ENCODE data around the gene ASTE1. TPM values are rescaled to one million over a fixed set of nuclear protein-coding genes. Genes with fewer than 3 reads are reported as not detected.

ASTE1 gene
- total and polyA plus RNA-seq, 9 of the 15 experiments (the other 6 are each of a cell fraction or from before 2014, with no cell fraction given): 3.5 to 12.1 (median 6.9) TPM

- no peak for TF ChIP-seq ZNF140 (CRISPR knock-in tag; IDR thresholded peaks at IDR 0.05)
- TF ChIP-seq DDX20 (tag; IDR thresholded peaks at IDR 0.05; ENCODE audit: low read depth): no peak
- no peak for TF ChIP-seq ZNF644 (tag; IDR thresholded peaks at IDR 0.05; ENCODE audit: low read depth)
- TF ChIP-seq FUS (optimal IDR thresholded peaks at IDR 0.05; ENCODE audit: low read depth, low read length): no peak
- TF ChIP-seq RAD51 (IDR thresholded peaks at IDR 0.05; ENCODE audit: borderline replicate concordance, low read depth): no peak
- TF ChIP-seq HEY1 (CRISPR knock-in tag; IDR thresholded peaks at IDR 0.05; ENCODE audit: borderline replicate concordance): no peak
- no peak for TF ChIP-seq ZNF274 (IDR thresholded peaks at IDR 0.05; ENCODE audit: borderline replicate concordance, low read depth, low read length)
- no peak for TF ChIP-seq MAFG (tag; conservative IDR thresholded peaks at IDR 0.05)
- no peak for TF ChIP-seq ZBTB2 (IDR thresholded peaks at IDR 0.05)
- no peak for TF ChIP-seq MTA1 (IDR thresholded peaks at IDR 0.05; ENCODE audit: borderline replicate concordance)
These were observed 10.4 kb upstream of the ASTE1 start (continued) for GRCh38 chr3:131036986-131037385.

GRCh38 chr3:131036200-131036816 is 9.7 kb upstream of the ASTE1 start:
- Histone ChIP-seq H3K27ac (ENCODE audit: extremely low read depth, low read depth, low read length) (no peak overlapping the region), H3K27me3 (ENCODE audit: control insufficient read depth in 2 of 2, insufficient read depth in 2 of 2, low read length in 2 of 2) (no peaks in the 10 kb centered on the region), H3K9me1 (ENCODE audit: control insufficient read depth, insufficient read depth, low read length) (no peaks in the 10 kb centered on the region), H3K9ac (ENCODE audit: insufficient read depth in 1 of 2, low read depth in 2 of 2, low read length in 2 of 2) (no peak overlapping the region), H2AFZ (ENCODE audit: low read depth, low read length) (no peak overlapping the region), H3K4me1 (replicated peaks in 1 of 2; ENCODE audit: control insufficient read depth in 2 of 2, insufficient read depth in 2 of 2, low read length in 2 of 2) (no peaks in the 10 kb centered on the region), H4K20me1 (replicated peaks; ENCODE audit: control insufficient read depth, insufficient read depth, low read length) (no peaks in the 10 kb centered on the region), H3K4me3 (no peak overlapping the region), H3K79me2 (ENCODE audit: control insufficient read depth, insufficient read depth, low read length) (no peaks in the 10 kb centered on the region), H3K36me3 (ENCODE audit: control insufficient read depth, insufficient read depth, low read length) (no peaks in the 10 kb centered on the region), H3K9me3 (replicated peaks; ENCODE audit: control insufficient read depth, insufficient read depth, low read depth, low read length) (no peaks in the 10 kb centered on the region), H3K4me2 (ENCODE audit: insufficient read depth, low read length) (no peak overlapping the region)
- BruUV-seq (replicated peaks): no TSS peak
- ChIA-PET POLR2A (interaction anchor here (1.1 to 1.4 kb wide), 3 partner anchors 10 to 13 kb away, joined by 3 to 4 read pairs (median 3); partner anchors contain the start of genes ASTE1 and NEK11), CTCF (ENCODE audit: low intra/inter-chr PET ratio) (no interaction called here)
- WGBS (ENCODE audit: insufficient coverage, low coverage, missing lambda C conversion rate): 11% methylated on average over 1 of the region's 1 CpG
- FAIRE-seq (no peak), DNase-seq (ENCODE audit: extremely low read depth in 1 of 4, low spot score in 3 of 4) (no peak), ATAC-seq (no peak)
- intact Hi-C loops (cut with micrococcal nuclease) (no loop called here), in situ Hi-C loops (cut with MboI) (loop anchor here (25.0 kb wide), 2 partner anchors 451 to 976 kb away; no protein-coding TSS in a partner anchor)
- no peak for TF ChIP-seq JUNB (CRISPR knock-in tag; conservative IDR thresholded peaks at IDR 0.05)
- no peak for TF ChIP-seq HMG20B (CRISPR knock-in tag; IDR thresholded peaks at IDR 0.05)
- no peak for TF ChIP-seq HEY1 (CRISPR knock-in tag; IDR thresholded peaks at IDR 0.05; ENCODE audit: borderline replicate concordance)
- no peak for TF ChIP-seq FOXJ3 (CRISPR knock-in tag; IDR thresholded peaks at IDR 0.05)
- TF ChIP-seq PHF8 (IDR thresholded peaks at IDR 0.05; ENCODE audit: borderline replicate concordance, low read length): no peak
- TF ChIP-seq ZNF395 (CRISPR knock-in tag; IDR thresholded peaks at IDR 0.05): no peak
- TF ChIP-seq ZNF431 (CRISPR knock-in tag; IDR thresholded peaks at IDR 0.05): no peak
- no peak for TF ChIP-seq MEF2A (IDR thresholded peaks at IDR 0.05; ENCODE audit: control insufficient read depth, low read depth, low read length)
- no peak for TF ChIP-seq DMBX1 (CRISPR knock-in tag; IDR thresholded peaks at IDR 0.05; ENCODE audit: borderline replicate concordance)
- TF ChIP-seq E2F5 (CRISPR knock-in tag; IDR thresholded peaks at IDR 0.05): no peak

Data from K562 (cell line).